Endothelial cell of umbilical vein (primary cell): ENCODE measurements around the gene EVPLL. TPM values are rescaled to one million over a fixed set of nuclear protein-coding genes. Genes with fewer than 3 reads are reported as not detected.

Experiments
- BruUV-seq: library from RNA; stranded (reverse); fragments of 400-500 nt; replicated peaks from 2 replicates; lab custom pipeline; 2021; lab: Mats Ljungman, UMichigan
- CTCF ChIA-PET: fragments of 300-600, 350-600 bp; sonication (Branson Sonifier 250); formaldehyde crosslinking; loops from one replicate; lab custom pipeline; 2021; ENCODE audit warnings: antibody characterized with exemption, inconsistent platforms; lab: Charles Lee
- POLR2A ChIA-PET: fragments of 300-600, 350-600 bp; sonication (Branson Sonifier 250); formaldehyde crosslinking; loops from one replicate; lab custom pipeline; 2021; ENCODE audit warnings: antibody characterized with exemption, inconsistent platforms; lab: Charles Lee
- DNase-seq: peaks from one replicate; pipeline ENCODE4 v3.0.0-alpha.2; 2011; ENCODE audit warnings: low read depth, low spot score
- FAIRE-seq: peaks from 2 replicates; lab custom pipeline; 2011; peaks lifted over from hg19 to GRCh38; lab: Jason Lieb, UNC
- H2AFZ ChIP-seq: 2 replicates; pipeline ENCODE4 v1.6.0; 2012; ENCODE audit warnings: low read depth, low read length, control low read depth, inconsistent platforms
- H3K27ac ChIP-seq: 2 replicates; pipeline ENCODE4 v1.5.1; 2011; ENCODE audit warnings: low read depth, mild to moderate bottlenecking, control low read depth, low read length, moderate library complexity; ENCODE audit not compliant: insufficient read depth
- H3K27me3 ChIP-seq, 2 experiments: 2 replicates each; pipeline versions ENCODE4 v1.6.0 to v1.6.1; 2011; ENCODE audit warnings: low read length in 2 of 2, mixed read lengths in 1 of 2; ENCODE audit not compliant: control insufficient read depth in 2 of 2, insufficient read depth in 2 of 2
- H3K36me3 ChIP-seq, 2 experiments: 2 replicates in 1 of 2; 3 replicates in 1 of 2; pipeline ENCODE4 v1.5.1; 2011; ENCODE audit warnings: low read length in 2 of 2, mild to moderate bottlenecking in 1 of 2, moderate library complexity in 1 of 2; ENCODE audit not compliant: control insufficient read depth in 2 of 2, insufficient read depth in 2 of 2; ENCODE audit errors: extremely low read depth in 1 of 2
- H3K4me1 ChIP-seq: 3 replicates; pipeline ENCODE4 v1.5.1; 2011; ENCODE audit warnings: mild to moderate bottlenecking, low read length; ENCODE audit not compliant: control insufficient read depth, insufficient read depth; ENCODE audit errors: extremely low read depth
- H3K4me2 ChIP-seq: 2 replicates; pipeline ENCODE4 v1.6.1; 2011; ENCODE audit warnings: low read length, control low read depth, mixed read lengths; ENCODE audit not compliant: insufficient read depth
- H3K4me3 ChIP-seq, 3 experiments: fragments of 200-600 bp in 1 of 3; sonication (generic), shearing (Covaris generic) in 1 of 3; replicated peaks in 1 of 3; 2 replicates each; pipeline ENCODE4 v1.5.1; 2011 to 2016; ENCODE audit warnings: control low read depth in 3 of 3, low read length in 3 of 3, mild to moderate bottlenecking in 2 of 3, inconsistent platforms in 1 of 3, low read depth in 1 of 3, moderate library complexity in 1 of 3; ENCODE audit not compliant: insufficient read depth in 1 of 3
- H3K79me2 ChIP-seq: 2 replicates; pipeline ENCODE4 v1.6.0; 2012; ENCODE audit warnings: low read length, inconsistent platforms; ENCODE audit not compliant: control insufficient read depth, insufficient read depth
- H3K9ac ChIP-seq: replicated peaks from 2 replicates; pipeline ENCODE3; 2011; ENCODE audit warnings: low read length, control low read depth; ENCODE audit not compliant: insufficient read depth; ENCODE audit errors: extremely low read depth
- H3K9me1 ChIP-seq: replicated peaks from 3 replicates; pipeline ENCODE4 v1.6.0; 2011; ENCODE audit warnings: mild to moderate bottlenecking, low read length; ENCODE audit not compliant: control insufficient read depth, insufficient read depth; ENCODE audit errors: extremely low read depth
- H3K9me3 ChIP-seq: replicated peaks from 2 replicates; pipeline ENCODE4 v1.5.1; 2012; ENCODE audit warnings: low read length, inconsistent platforms; ENCODE audit not compliant: control insufficient read depth, insufficient read depth
- H4K20me1 ChIP-seq: replicated peaks from 2 replicates; pipeline ENCODE3; 2011; ENCODE audit warnings: mild to moderate bottlenecking, low read length; ENCODE audit not compliant: control insufficient read depth, insufficient read depth; ENCODE audit errors: extremely low read depth
- CTCF ChIP-seq, 2 donors: IDR thresholded peaks; 1 replicate in 1 of 2; 2 replicates in 1 of 2; pipeline ENCODE4 v1.5.1; 2011; ENCODE audit warnings: low read length in 2 of 2, mild to moderate bottlenecking in 2 of 2, moderate library complexity in 2 of 2, control low read depth in 1 of 2, inconsistent platforms in 1 of 2, low read depth in 1 of 2; ENCODE audit not compliant: insufficient read depth in 1 of 2; ENCODE audit errors: extremely low read depth in 1 of 2
- EZH2 ChIP-seq: IDR thresholded peaks from 2 replicates; pipeline ENCODE4 v1.6.1; 2012; ENCODE audit warnings: borderline replicate concordance, low read depth, mild to moderate bottlenecking, moderate library complexity, low read length, inconsistent platforms; ENCODE audit not compliant: severe bottlenecking
- FOS ChIP-seq: IDR thresholded peaks from 2 replicates; pipeline ENCODE4 v1.6.1; 2011; ENCODE audit warnings: mild to moderate bottlenecking, low read length, moderate library complexity, borderline replicate concordance; ENCODE audit not compliant: insufficient read depth
- GATA2 ChIP-seq: IDR thresholded peaks from 2 replicates; pipeline ENCODE4 v1.7.0; 2011; ENCODE audit warnings: low read depth, mild to moderate bottlenecking, moderate library complexity, mixed read lengths, low read length; ENCODE audit not compliant: insufficient read length, insufficient read depth
- JUN ChIP-seq: IDR thresholded peaks from 2 replicates; pipeline ENCODE4 v1.6.1; 2011; ENCODE audit warnings: borderline replicate concordance, low read depth; ENCODE audit not compliant: insufficient read length, insufficient read depth
- MAX ChIP-seq: IDR thresholded peaks from 2 replicates; pipeline ENCODE4 v1.6.1; 2011; ENCODE audit not compliant: insufficient read depth, insufficient read length
- MYC ChIP-seq: IDR thresholded peaks from one replicate; pipeline ENCODE4 v1.6.1; 2011; ENCODE audit warnings: mild to moderate bottlenecking, low read depth, low read length
- POLR2A ChIP-seq: IDR thresholded peaks from 2 replicates; pipeline ENCODE4 v1.6.1; 2012; ENCODE audit warnings: low read depth, mild to moderate bottlenecking, control low read depth, low read length
- POLR2AphosphoS5 ChIP-seq: IDR thresholded peaks from 2 replicates; pipeline ENCODE4 v1.6.1; 2012; ENCODE audit warnings: low read depth, mild to moderate bottlenecking, control low read depth, low read length, moderate library complexity; ENCODE audit not compliant: insufficient read depth
- dilution Hi-C: fragments of 300-500 bp; cut with MboI; formaldehyde crosslinking; loops from one replicate; pipeline ENCODE4 v1.15.0; 2019; ENCODE audit warnings: low sequenced_read_pairs; ENCODE audit not compliant: extremely low pct_ligation_motif_present
- intact Hi-C: fragments of 100-400 bp; cut with micrococcal nuclease; formaldehyde crosslinking; loops from one replicate; pipeline ENCODE4 v1.10.0; 2022
- polyA plus RNA-seq, 4 experiments: library from polyadenylated mRNA; depleted of rRNA in 3 of 4; stranded (reverse) in 3 of 4; unstranded in 1 of 4; fragments of >200 nt; gene quantifications; 2 replicates each; pipeline versions ENCODE4 v1.2.1 to v1.2.3, GENCODE V29; 2011 to 2012; ENCODE audit warnings: missing spikeins in 1 of 4
- total RNA-seq: library from RNA; stranded (reverse); gene quantifications from 2 replicates; pipeline ENCODE4 v1.2.3, GENCODE V29; 2021

The EVPLL gene
- total and polyA plus RNA-seq, 2 donors (not counting 3 experiments of a cell fraction or from before 2014, with no cell fraction given) = not detected

- Histone ChIP-seq H3K36me3 (no peaks in the 10 kb centered on the region), H3K27ac (no peak overlapping the region), H3K4me2 (no peak overlapping the region), H3K79me2 (no peaks in the 10 kb centered on the region), H3K4me1 (no peaks in the 10 kb centered on the region), H3K9me1 (no peaks in the 10 kb centered on the region), H3K27me3 (peaks cover 0 to 4% of the 10 kb centered on the region in 2 experiments), H3K9ac (no peak overlapping the region), H2AFZ (no peak overlapping the region), H3K4me3 (no peak overlapping the region), H3K9me3 (no peaks in the 10 kb centered on the region), H4K20me1 (no peaks in the 10 kb centered on the region)
- CTCF ChIA-PET = interaction anchor here (1.0 kb wide), 1 partner anchor 14 kb away, joined by 3 read pairs; no protein-coding TSS in a partner anchor
- no TSS peak for BruUV-seq
- FAIRE-seq (no peak), DNase-seq (no peak)
- intact Hi-C loops (no loop called here), dilution Hi-C loops (no loop called here)
- no peak for TF ChIP-seq JUN
- TF ChIP-seq CTCF (IDR thresholded peaks at IDR 0.05; ENCODE audit: extremely low read depth in 1 of 2, insufficient read depth in 1 of 2, low read depth in 1 of 2, low read length in 2 of 2) = no peak
- no peak for TF ChIP-seq POLR2A
- TF ChIP-seq POLR2AphosphoS5 = no peak
- TF ChIP-seq GATA2 = no peak
- no peak for TF ChIP-seq EZH2
- no peak for TF ChIP-seq MAX
- no peak for TF ChIP-seq MYC
- TF ChIP-seq FOS = no peak
- POLR2A ChIA-PET = no interaction called here
Observed at GRCh38 chr17:18368946-18369345, 8.6 kb upstream of the EVPLL start.
